Stimulated activated naive CD4-positive, alpha-beta T cell treated with Interleukin-2 at 50 U/mL for 16 hours (primary cell): ENCODE measurements around the gene P2RX5.

Experiments
- DNase-seq: peaks from one replicate; lab custom pipeline; 2025; lab: John Stamatoyannopoulos, UW

The P2RX5 gene

DNA sequence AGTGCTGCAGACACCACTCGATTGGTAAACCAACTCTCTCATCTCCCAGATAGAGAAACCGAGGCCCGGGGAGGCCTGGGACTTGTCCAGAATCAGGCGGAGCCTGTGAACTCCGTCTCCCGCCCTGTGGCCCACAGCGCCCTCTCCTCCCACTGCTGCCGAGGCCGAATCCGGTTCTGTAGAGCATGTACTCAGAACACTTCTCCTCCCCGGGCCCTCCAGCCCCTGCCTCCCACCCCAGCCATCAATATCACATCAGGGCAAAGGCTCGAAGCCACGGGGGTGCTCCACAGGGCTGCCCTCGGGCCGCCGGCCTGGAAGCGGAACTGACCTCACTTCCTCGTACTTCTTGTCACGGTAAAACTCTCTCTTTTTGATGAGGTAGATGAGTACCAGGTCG is 14.4 kb downstream of the P2RX5 start:
- DNase-seq, result no peak

DNA sequence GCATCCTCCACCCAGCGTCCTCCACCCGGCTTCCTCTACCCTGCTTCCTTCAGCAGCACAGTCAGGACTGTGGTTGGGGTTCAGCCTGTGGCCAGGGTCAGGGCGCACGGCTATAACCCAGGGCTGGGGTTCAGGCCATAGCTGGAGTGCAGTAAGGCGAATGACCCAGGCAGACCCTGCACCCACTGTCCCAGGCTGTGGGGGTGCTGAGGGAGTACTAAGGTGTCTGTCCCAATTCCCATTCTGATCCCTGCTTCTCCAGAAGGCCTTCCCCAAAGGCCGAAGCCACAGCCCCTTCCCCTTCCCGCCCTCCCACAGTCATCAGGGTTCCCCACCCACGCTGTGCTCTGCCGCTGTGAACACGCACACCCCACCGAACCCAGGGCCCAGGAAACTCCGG is 14.9 kb downstream of the P2RX5 start:
- no peak for DNase-seq

DNA sequence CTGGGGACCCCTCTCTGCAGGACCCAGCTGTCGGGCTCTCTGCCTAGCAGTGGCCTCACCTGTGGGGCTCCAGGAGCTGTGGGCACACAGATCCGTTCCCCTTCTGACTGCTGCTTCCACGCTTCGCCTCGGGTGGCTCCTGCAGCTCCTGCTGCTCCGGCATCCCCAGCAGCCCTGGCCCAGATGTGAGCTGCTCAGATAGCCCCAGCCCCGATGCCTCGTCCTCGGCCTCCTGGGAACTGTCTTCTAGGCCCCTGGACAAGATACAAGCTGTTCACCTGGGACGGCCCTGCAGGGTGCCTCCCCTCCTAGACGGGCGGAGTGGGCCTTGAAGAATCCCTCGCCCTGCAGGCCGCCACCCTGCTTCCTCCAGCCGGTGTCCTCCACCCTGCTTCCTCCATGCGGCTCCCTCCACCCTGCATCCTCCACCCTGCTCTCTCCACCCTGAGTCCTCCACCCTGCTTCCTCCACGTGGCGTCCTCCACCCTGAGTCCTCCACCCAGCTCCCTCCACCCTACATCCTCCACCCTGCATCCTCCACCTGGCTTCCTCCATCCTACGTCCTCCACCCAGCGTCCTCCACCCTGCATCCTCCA is 16.3 kb downstream of the P2RX5 start:
- no peak for DNase-seq

DNA sequence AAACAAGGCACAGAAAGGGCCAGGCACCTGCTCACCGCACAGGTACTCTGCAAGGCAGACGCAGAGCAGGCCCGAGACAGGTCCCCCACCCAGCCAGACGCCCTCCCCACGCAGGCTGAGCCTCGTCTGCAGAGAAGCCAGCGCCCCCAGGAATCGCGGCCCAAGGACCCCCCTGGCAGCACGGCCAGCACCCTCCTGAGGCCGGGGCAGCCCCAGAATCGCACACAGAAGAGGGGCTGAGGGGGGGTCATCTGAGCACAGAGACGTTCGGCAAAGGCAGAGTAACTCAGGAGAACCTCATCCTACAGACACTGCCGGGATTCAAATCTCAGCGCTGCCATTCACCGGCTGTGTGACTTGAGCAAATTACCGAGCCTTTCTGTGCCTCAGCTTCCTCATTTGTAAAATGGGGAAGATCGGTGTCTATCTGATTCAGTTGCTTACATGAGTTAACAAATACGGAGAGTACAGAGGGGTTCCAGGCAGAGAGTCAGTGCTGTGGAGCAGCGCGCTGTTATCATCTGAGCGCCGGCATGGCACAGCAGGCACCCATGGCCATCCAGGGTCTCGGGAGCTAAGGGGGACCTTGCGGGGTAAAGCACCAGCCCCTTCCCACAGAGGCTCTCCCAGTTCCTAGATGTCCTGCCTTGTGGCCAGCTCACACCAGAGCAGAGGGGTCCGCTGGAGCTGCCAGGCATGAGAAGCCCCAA is 17.0 kb downstream of the P2RX5 start:
- DNase-seq, result no peak

DNA sequence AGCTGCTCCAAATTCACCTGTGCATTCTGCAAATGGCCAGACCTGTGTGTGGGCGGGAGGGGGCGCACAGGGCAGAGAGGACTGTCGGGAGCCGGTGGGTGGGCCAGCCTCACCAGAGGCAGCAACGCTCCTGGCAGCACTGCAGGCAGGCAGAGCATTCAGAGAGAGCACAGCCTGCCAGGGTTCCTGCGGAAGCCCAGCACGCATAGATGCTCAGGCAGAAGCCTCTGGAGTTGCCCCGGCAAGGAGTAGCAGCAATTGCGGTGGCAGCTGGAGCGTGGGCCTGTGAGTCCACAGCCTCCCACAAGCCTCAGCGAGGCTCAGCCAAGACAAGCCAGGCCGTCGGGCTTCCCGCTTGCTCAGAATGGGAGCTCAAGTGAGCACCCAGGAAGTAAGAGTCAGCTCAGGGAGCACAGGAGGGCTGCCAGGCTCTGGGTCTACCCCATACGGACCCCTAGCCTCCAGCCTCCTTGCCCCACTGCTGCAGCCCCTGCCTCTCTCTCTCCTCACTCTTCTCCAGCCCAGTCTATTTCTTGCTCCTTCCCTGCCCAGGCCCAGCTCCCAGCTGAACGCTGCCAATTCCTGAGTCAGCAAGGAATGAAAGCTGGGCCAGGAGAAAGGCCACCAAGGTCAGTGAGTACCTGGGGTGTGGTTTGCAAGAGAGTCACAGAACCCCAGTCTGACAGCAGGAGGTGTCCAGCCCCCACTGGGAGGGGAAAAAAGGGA is 17.7 kb downstream of the P2RX5 start:
- DNase-seq, result no peak

DNA sequence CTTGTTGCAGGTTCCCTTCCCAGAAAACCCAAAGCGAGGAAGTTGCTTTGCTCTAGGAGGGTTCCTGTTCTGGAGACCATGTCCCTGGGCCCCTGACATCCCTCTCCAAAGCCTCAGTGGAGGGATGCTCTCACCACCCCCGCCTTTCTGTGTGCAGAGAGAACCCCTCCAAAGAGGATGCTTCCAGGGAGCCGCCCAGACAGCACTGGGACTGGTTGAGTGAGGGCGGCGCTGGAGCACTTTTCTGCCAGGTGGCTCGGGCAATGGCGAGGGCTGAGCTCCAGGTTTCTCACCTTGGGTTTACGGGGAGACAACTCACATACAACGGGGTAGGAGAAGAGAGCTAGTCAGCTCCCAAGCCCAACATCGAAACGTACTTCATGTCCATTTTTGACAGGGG is 20.1 kb downstream of the P2RX5 start:
- no peak for DNase-seq

DNA sequence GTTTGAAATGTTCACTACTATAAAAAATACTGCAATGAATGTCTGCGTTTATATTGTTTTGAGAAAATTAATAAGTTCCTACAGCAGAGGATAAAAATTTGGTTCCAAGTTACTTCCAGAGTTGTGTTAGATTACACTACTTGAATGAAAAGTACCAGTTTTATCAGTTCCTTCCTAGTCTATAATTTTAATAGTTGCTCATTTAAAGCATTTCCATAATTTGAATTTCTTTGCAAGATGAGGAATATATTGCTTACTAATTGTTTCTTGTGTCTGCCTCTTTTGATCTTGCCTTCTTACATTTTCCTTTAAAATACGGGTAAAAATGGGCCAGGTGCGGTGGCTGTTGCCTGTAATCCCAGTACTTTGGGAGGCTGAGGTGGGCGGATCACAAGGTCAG is 23.4 kb downstream of the P2RX5 start:
- no peak for DNase-seq

DNA sequence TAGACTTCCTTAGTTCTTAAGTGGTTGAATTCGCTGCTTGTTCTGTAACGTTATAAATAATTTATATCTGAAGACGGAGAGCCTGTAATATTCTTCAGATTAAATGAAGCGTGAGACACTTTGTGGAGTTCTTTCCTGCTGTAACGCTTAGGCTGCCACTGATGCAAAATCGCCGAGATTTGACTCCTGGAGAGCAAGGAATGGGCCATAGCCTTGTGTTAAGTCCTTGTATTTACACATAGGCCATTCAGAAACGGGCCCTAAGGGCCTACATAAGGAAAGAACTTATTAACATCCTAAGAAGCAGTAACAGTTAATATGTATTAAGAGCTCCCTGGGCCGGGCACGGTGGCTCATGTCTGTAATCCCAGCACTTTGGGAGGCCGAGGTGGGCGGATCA is 26.4 kb downstream of the P2RX5 start:
- DNase-seq, result no peak

DNA sequence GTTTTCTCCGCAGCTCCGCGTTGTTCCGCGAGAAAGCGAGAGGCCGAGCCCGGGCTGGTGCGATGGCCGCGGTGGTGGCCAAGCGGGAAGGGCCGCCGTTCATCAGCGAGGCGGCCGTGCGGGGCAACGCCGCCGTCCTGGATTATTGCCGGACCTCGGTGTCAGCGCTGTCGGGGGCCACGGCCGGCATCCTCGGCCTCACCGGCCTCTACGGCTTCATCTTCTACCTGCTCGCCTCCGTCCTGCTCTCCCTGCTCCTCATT is 26.9 kb downstream of the P2RX5 start:
- DNase-seq, result no peak

DNA sequence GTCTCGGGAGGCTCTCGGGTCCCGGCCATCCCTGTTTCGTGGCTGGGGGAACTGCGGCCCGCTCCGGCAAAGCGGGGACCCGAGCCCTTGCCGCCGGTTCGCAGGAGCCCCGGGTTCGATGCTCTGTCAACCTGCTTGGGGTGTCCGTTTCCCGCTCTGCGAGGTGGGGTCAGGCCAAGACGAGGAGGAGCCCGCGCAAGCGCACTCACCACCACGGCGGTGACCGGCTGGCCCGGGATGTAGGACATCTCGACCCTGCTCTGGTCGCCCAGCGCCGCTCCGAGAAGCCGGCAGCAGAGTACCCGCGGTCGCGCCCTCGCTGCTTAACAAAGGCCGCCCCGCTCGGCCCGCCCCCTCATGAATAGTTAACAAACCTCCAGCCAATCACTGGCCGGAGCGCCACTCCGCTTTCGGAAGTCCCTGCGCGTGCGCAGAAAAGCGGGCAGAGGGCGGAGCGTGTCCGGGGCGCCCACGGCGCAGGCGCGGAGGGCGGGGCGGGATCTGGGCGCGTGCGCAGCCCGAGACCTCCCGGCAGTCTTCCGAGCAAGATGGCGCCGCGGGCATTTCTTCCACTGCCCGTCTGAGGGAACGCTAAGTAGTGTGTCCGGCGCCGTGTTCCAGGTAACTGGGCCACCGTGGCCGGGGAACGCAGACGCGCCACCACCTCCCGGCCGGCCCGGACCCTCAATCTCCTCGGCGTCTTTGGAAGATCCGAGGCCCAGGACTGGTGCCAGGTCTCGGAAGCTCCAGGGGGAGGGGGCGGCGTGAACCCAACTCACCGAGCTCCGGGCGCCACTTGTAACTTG is 27.5 kb downstream of the P2RX5 start, which contains the start of the genes EMC6 and TAX1BP3:
Gene EMC6 (plus strand): TSS at position 534 of the 806 bp plus-strand sequence. CDS start 335 bp downstream, outside the sequence.
Gene TAX1BP3 (minus strand): TSS at position 300 of the 806 bp plus-strand sequence. CDS start 52 bp downstream, at position 248.
- DNase-seq, result peak; percentile 94

DNA sequence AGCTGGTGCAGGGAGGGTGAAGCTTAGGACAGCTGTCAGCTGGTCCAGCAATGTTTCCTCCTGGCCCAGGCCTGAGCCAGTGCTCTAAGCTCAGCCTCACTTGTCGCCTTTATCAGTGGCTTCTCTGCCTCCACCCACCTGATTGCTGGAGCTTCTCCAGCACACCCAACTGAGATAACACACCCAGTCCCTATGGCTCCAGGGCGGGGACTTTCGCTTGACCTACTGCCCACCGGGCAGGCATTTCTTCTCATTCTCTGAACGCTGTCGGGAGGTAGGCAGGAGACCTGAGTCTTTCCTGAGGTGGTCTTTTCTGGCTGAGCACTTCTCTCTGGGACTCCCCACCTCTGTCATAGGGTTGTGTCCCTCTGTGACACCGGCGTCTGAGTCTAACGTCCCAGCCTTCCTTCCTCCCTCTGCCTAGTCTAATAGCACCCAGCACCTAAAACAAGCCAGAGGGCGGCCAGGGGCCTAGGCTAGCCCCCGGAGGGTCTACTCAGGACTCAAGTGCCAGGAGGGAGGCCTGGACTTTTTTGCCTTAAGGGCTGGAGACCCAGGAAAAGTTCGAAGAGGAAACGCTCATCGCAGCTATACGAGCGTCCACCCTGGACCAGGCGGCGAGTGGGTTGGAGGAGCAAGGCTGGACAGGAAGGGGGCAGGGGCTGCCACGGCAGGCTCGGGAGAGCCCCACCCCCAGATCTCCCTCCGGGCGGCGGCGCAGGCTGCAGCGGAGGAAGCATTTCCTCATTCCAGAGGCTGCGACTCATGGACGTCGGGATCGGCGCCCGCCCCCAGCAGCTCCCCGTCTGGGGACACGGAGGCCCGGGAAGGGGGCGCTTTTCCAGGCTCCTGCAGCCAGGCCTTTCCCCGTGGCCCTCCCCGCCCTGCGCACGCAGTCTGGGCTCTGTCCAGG is 28.3 kb downstream of the P2RX5 start:
- DNase-seq, result no peak

DNA sequence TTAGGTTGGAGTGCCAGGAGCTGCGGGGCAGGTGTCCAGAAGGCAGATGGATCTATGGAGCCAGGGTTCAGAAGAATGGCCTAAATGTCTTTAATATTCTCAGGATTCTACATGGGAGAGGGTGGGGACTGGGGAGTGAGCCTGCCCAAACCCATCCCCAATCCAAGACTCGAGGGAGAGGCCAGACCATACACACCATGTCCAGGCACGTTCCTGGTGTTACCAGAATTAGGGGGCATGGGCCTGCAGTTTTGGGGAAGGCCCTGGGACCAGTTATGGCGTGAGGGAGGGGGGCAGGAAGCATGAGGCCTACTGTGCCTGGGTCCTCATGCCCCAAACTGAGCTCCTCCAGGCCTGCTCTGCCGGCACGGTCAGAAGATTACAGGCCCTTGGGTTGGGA is 29.4 kb downstream of the P2RX5 start:
- no peak for DNase-seq

DNA sequence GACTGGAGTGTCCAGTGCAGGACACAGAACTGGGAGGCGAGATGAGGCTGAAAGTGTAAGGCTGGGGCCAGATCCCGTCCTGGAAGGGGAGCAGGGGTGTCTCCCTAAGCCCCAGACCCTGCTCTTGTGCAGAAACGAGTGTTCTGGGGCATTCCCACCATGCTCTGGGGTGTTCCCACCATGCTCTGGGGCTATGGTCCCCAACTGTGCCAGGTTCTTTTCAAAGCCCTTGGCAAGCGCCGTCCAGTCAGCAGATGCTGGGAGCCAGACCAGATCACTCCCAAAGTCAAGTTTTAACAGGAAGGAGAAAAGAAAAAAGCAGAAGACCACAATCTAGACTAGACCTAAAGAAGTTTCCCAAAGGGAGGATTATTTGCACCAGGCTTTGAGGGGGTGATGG is 30.1 kb downstream of the P2RX5 start:
- no peak for DNase-seq

DNA sequence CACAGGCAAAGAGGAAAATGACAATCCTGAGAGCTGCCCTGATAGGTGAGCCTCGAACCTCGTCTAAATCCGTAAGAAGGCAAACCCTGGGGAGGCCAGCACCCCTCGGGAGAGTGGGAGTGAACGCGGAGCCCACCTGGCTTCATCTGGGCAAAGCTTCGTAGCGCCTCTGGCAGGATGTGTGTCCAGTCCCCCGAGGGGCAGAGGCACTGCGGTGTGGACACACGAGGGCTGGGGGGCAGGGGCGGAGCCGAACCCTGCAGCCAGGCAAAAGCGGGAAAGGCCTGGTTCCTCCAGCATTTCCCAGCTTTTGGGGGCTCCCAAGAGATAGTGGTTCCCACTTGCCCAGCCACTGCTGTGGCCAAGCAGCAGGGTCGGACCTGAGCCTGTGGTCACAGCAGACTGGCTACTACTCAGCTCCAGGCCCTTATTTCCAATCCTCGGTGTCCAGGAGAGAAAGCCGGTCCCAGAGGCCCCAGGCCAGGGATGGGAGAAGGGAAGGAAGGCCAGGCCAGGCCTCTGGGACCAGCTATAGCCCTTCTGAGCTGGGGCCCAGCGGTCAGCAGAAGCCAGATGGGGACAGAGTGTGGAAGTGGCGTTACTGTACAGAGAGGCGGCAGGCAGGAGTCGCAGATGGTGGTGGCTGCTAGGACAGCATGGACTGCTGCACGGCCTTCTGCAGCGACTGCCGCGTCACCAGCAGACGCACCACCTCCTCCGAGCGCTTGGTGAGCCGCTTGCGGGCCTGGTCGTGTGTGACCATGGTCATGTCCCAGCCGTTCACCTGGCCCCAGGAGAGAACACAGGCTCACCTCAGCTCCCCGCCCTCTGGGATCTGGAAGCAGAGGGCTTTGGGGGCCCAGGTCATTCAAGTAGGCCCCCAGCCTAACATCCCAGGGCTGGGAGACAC is 32.6 kb downstream of the P2RX5 start:
- no peak for DNase-seq

DNA sequence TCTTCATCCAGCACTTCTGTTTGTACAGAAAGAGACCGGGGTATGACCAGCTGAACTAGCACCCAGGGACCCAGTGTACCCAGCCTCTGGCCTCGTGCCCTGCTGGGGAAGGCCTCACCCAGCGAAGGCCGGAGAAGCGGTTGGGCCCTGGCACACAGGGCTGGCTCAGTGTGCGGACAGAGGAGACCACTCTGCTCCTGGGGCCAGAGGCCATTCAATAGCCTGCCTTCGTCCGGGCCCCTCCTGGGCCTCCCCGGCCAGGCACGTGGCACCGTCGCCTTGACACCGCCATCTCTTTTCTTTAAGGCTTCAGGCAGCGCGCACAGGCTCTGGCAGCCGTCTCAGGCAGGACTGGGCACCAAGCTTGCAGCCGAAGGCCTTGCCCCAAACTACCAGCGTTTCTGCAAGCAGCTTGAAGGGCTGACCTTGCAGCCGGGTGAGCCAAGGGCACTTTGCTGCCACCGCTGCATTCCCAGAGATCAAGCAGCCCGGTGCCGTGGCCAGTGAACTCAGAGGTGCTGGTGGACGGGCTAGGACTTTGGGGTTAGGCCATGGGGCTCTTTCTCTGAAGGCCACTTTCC is 35.6 kb downstream of the P2RX5 start:
- no peak for DNase-seq

DNA sequence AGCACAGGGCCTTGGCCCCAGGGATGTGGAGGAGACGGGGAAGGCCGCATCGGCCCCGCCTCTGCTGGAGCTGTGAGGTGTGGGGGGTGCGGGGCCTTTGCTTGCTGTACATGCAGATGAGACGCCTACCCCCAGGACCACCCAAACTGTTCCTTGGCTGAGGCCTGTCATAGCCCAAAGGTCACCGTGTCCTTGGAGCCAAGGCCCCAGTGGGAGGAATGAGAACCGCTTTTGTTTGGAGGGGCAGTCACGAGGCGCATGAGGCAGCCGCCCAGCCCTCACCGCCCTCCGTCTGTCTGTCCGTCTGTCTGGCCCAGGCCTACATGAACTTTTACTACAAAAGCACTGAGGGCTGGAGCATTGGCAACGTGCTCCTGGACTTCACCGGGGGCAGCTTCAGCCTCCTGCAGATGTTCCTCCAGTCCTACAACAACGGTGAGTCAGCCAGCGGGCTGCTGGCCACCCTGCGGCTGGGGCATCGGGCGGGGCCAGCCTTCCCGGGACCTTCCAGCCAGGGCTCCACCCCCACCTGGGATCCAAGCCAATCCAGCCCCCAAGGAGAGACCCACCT is 36.3 kb downstream of the P2RX5 start:
- DNase-seq, result no peak

DNA sequence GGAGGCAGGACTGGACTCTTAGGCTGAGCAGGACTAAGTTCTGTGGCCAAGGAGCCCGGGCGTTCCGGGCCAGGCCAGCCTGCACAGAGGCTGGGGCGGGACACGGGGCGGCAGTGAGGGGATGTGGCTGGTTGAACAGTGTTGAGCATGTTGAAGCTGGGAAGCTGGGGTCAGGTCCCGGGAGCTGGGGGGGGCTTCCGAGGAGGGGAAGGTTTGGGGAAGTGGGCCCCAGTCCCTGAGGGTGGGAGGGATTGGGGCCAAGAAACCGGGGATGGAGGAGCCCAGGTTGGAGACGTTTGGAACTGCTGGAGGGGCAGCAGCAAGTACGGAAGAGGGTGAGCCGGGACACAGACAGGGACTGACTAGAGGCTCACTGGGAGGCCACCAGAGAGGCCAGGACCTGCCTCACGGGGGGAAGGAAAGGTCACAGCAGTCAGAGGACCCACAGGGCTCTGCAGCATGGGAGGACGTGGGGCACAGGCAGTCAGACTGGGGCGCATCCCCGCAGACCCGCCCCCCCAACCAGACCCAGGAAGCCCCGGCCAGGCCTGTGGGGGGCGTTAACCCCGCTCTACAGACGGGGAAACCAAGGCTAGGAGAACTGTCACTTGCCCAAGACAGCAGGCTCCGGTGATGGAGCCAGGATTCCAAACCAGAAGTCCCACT is 37.0 kb downstream of the P2RX5 start:
- no peak for DNase-seq

DNA sequence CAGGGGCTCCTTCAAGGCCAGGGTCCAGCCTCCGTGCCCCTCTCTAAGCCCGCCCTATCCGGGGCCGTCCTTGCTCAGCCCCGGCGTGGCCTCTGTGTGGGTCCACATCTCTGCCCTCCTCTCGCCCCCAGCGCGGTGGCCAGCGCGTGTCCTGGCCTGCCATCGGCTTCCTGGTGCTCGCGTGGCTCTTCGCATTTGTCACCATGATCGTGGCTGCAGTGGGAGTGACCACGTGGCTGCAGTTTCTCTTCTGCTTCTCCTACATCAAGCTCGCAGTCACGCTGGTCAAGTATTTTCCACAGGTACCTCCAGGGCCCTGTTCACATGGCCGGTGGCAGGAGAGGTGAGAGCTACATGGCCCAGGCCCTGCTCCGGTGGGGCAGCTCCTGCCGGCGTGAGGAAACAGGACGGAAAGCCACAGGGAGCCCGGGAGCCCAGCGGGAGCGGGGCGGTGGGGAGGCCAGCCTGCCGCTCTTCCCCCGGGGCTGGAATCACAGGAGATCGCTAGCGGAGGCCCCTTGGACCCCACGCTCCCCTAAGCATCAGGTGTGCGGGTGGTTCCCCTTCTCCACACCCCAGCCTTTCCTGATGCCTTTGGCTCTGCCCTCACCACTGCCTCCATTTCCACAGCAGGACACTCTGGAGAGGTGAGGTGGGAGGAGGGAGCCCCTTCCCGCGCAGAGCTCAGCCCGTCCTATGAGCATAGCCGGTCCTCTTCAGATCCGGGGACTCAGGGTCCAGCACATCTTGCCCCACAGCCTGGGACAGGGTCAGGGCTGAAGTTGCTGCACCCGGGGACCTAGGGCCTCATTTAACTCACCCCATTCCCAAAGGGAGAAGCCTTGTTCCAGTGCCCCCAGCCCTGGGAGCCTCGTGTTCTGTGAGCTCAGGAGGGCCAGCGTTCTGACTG is 37.8 kb downstream of the P2RX5 start:
- no peak for DNase-seq
